ENCODE measurements around the gene BLVRA. TPM values are rescaled to one million over a fixed set of nuclear protein-coding genes. Genes with fewer than 3 reads are reported as not detected.

The BLVRA gene
- total RNA-seq, 1 experiment from 2014 or later: 40.7 TPM

DNA sequence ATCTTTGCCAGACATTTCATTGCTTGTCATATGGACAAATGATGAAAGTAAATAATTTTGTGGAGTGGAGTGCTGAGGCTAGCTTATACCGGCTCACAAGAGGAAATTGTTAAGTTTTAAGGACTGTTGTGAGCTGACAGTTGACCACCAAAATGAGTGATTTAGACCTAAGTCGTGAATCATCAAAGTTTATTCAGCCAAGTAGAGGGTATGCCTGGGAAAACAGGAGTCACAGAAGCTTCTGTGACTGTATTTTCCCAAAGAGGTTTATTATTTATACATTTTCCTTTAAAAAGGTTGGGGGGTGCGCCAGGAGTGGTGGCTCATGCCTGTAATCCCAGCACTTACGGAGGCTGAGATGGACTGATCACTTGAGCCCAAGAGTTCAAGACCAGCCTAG, 89.0 kb downstream of the BLVRA start:
- H2BK20ac ChIP-seq (ENCODE audit: low read depth, low read length, poor library complexity, severe bottlenecking): no peak overlapping the region
- H2BK5ac ChIP-seq (ENCODE audit: insufficient read length, low read length): no peak overlapping the region
- H3K14ac ChIP-seq (ENCODE audit: insufficient read depth, low read length): no peak overlapping the region
- no CpG with 5 or more reads among the region's 4 CpGs for WGBS (ENCODE audit: extremely low coverage, insufficient read length, low lambda C conversion rate)
- H2AFZ ChIP-seq (ENCODE audit: low read length): no peak overlapping the region
- H3K79me1 ChIP-seq (ENCODE audit: insufficient read depth, low read depth, low read length, poor library complexity, severe bottlenecking): no peaks in the 10 kb centered on the region
- TF ChIP-seq, protein P1, sequence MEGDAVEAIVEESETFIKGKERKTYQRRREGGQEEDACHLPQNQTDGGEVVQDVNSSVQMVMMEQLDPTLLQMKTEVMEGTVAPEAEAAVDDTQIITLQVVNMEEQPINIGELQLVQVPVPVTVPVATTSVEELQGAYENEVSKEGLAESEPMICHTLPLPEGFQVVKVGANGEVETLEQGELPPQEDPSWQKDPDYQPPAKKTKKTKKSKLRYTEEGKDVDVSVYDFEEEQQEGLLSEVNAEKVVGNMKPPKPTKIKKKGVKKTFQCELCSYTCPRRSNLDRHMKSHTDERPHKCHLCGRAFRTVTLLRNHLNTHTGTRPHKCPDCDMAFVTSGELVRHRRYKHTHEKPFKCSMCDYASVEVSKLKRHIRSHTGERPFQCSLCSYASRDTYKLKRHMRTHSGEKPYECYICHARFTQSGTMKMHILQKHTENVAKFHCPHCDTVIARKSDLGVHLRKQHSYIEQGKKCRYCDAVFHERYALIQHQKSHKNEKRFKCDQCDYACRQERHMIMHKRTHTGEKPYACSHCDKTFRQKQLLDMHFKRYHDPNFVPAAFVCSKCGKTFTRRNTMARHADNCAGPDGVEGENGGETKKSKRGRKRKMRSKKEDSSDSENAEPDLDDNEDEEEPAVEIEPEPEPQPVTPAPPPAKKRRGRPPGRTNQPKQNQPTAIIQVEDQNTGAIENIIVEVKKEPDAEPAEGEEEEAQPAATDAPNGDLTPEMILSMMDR (conservative IDR thresholded peaks at IDR 0.05): no peak
- no peaks in the 10 kb centered on the region for H3K27me3 ChIP-seq (ENCODE audit: insufficient read depth, low read length)
- H3K4me3 Mint-ChIP-seq: no peak overlapping the region
- no peak overlapping the region for H3K27ac Mint-ChIP-seq
- DNase-seq: no peak
- H3K23me2 ChIP-seq (ENCODE audit: insufficient read length, low read depth, low read length, poor library complexity, severe bottlenecking): no peaks in the 10 kb centered on the region
- no peak overlapping the region for H2AK5ac ChIP-seq (ENCODE audit: insufficient read length, low read length)
- H3K9ac ChIP-seq (ENCODE audit: extremely low read depth, insufficient read length, low read length): no peak overlapping the region
- H2BK120ac ChIP-seq (ENCODE audit: low read depth, low read length, poor library complexity, severe bottlenecking): no peak overlapping the region
- H3K79me2 ChIP-seq (ENCODE audit: insufficient read depth, low read length): no peaks in the 10 kb centered on the region
- no peaks in the 10 kb centered on the region for H4K20me1 ChIP-seq (ENCODE audit: control insufficient read depth, insufficient read depth, insufficient read length)
- H3K4me1 ChIP-seq (ENCODE audit: insufficient read depth, low read length): no peaks in the 10 kb centered on the region
- no peak overlapping the region for H3K23ac ChIP-seq (ENCODE audit: insufficient read length, low read depth, low read length)
- no peak overlapping the region for H4K91ac ChIP-seq (ENCODE audit: insufficient read length, low read depth, low read length)
- H3K4me2 ChIP-seq (ENCODE audit: insufficient read depth, insufficient read length, low read length): no peak overlapping the region
- H2BK12ac ChIP-seq (ENCODE audit: insufficient read length, low read depth, low read length): no peak overlapping the region
- H3K4ac ChIP-seq (ENCODE audit: low read depth, low read length): no peak overlapping the region
- H4K5ac ChIP-seq (ENCODE audit: insufficient read length, low read depth, low read length): no peak overlapping the region
- no peaks in the 10 kb centered on the region; a peak in 2 of 7 replicates for H3K36me3 Mint-ChIP-seq (ENCODE audit: insufficient read depth in 1 of 3, low read depth in 3 of 3)
- no peaks in the 10 kb centered on the region for H3K27me3 Mint-ChIP-seq (ENCODE audit: low read depth)
- H4K8ac ChIP-seq (replicated peaks; ENCODE audit: insufficient read length, low read depth, low read length): no peak overlapping the region
- H3K4me1 Mint-ChIP-seq: peaks cover 11 to 12% of the 10 kb centered on the region in 2 experiments
- no peak overlapping the region for H3K27ac ChIP-seq (ENCODE audit: insufficient read length, low read depth, low read length)
- H2BK15ac ChIP-seq (ENCODE audit: low read depth, low read length): no peak overlapping the region
- no peaks in the 10 kb centered on the region for H3K9me3 ChIP-seq (ENCODE audit: control insufficient read depth, low read depth, low read length)
- no peaks in the 10 kb centered on the region; a peak in 2 of 5 replicates for H3K9me3 Mint-ChIP-seq
- H3T11ph ChIP-seq (ENCODE audit: low read length): no peak overlapping the region
- no peak overlapping the region for H3K56ac ChIP-seq (ENCODE audit: insufficient read length, low read depth, low read length)
- H3K18ac ChIP-seq (ENCODE audit: insufficient read length, low read depth, low read length): no peak overlapping the region

Data from H9 (cell line).